ENCODE results near the gene CSNK2A1. TPM values are rescaled to one million over a fixed set of nuclear protein-coding genes. Genes with fewer than 3 reads are reported as not detected.

The CSNK2A1 gene
- total RNA-seq, 8 experiments from 2014 or later: 107 to 180 (median 148) TPM

- no peak overlapping the region for H3K27ac ChIP-seq
- no peak for ATAC-seq (replicated peaks in 6 of 8)
- 9 to 70% (median 41%) methylated on average over 1 to 2 of the region's 2 CpGs; no CpG with 5 or more reads in 2 of the 10 experiments for WGBS, 10 experiments
- peaks cover 0 to 3% of the 10 kb centered on the region in 2 donors for H3K4me1 ChIP-seq (replicated peaks in 1 of 2)
- in situ Hi-C loops (cut with MboI; ENCODE audit: low pct_unique_long_range_greater_than_20kb in 2 of 9, low sequenced_read_pairs in 9 of 9, unreplicated experiment in 9 of 9): loop anchor here in 8 of 9 experiments (10.0 to 25.0 kb wide), 3 partner anchors 74 to 177 kb away; no protein-coding TSS in a partner anchor
- no peak overlapping the region for H3K4me3 ChIP-seq
Measured at GRCh38 chr20:560680-561079, 17.1 kb upstream of the CSNK2A1 start.

GRCh38 chr20:558117-558516 is 14.5 kb upstream of the CSNK2A1 start:
- peaks cover 0 to 3% of the 10 kb centered on the region in 2 donors for H3K4me1 ChIP-seq (replicated peaks in 1 of 2)
- no peak overlapping the region for H3K27ac ChIP-seq
- 14 to 86% (median 77%) methylated on average over 1 to 3 of the region's 3 CpGs; no CpG with 5 or more reads in 4 of the 10 experiments for WGBS, 10 experiments
- in situ Hi-C loops (cut with MboI; ENCODE audit: low pct_unique_long_range_greater_than_20kb in 2 of 9, low sequenced_read_pairs in 9 of 9, unreplicated experiment in 9 of 9): loop anchor here in 7 of 9 experiments (10.0 to 25.0 kb wide), 3 partner anchors 177 to 187 kb away; no protein-coding TSS in a partner anchor
- ATAC-seq (replicated peaks in 6 of 8): no peak
- no peak overlapping the region for H3K4me3 ChIP-seq

DNA sequence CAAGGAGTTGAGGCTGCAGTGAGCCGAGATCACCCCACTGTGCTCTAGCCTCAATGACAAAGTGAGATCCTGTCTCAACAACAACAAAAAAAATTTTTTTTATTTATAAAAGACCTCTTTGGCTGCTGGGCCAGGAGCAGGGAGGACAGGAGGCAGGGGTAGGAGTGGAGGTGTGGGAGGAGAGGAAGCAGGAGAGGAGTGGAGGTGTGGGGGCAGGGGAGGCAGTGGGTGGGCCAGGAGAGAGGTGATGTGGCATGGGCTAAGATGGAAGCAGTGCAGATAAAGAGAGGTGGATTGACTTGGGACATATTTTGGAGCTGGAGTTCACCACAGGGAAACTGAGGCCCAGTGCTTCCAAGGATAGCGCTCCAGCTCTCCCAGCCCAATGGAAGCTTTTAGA is 13.4 kb upstream of the CSNK2A1 start:
- no peak overlapping the region for H3K27ac ChIP-seq
- H3K4me3 ChIP-seq: no peak overlapping the region
- no peak for ATAC-seq (replicated peaks in 6 of 8)
- H3K4me1 ChIP-seq (replicated peaks in 1 of 2): no peaks in the 10 kb centered on the region
- in situ Hi-C loops (cut with MboI; ENCODE audit: low pct_unique_long_range_greater_than_20kb in 2 of 9, low sequenced_read_pairs in 9 of 9, unreplicated experiment in 9 of 9): loop anchor here in 7 of 9 experiments (10.0 to 25.0 kb wide), 3 partner anchors 178 to 188 kb away; no protein-coding TSS in a partner anchor
- 100% methylated on average over 1 of the region's 2 CpGs; no CpG with 5 or more reads in 9 of the 10 experiments for WGBS, 10 experiments

GRCh38 chr20:555976-556385 is 12.4 kb upstream of the CSNK2A1 start:
- ATAC-seq (replicated peaks in 6 of 8): peak in 2 of 8 experiments; percentile 29 to 81
- in situ Hi-C loops (cut with MboI; ENCODE audit: low pct_unique_long_range_greater_than_20kb in 2 of 9, low sequenced_read_pairs in 9 of 9, unreplicated experiment in 9 of 9): loop anchor here in 7 of 9 experiments (10.0 to 25.0 kb wide), 3 partner anchors 179 to 189 kb away; no protein-coding TSS in a partner anchor
- no peaks in the 10 kb centered on the region for H3K4me1 ChIP-seq (replicated peaks in 1 of 2)
- H3K27ac ChIP-seq: no peak overlapping the region
- no peak overlapping the region for H3K4me3 ChIP-seq
- WGBS, 10 experiments: 0 to 82% (median 40%) methylated on average over 1 to 5 of the region's 6 CpGs; no CpG with 5 or more reads in 1 of the 10 experiments

GRCh38 chr20:550611-551010 is 7.0 kb upstream of the CSNK2A1 start:
- 49 to 97% (median 79%) methylated on average over 1 to 7 of the region's 7 CpGs for WGBS, 10 experiments
- H3K4me3 ChIP-seq: no peak overlapping the region
- ATAC-seq (replicated peaks in 6 of 8): no peak

GRCh38 chr20:549722-550496 is 6.3 kb upstream of the CSNK2A1 start:
- Histone ChIP-seq H3K4me1 (replicated peaks in 1 of 2) (no peaks in the 10 kb centered on the region), H3K27ac (no peak overlapping the region), H3K4me3 (no peak overlapping the region)
- ATAC-seq (replicated peaks in 6 of 8): no peak
- in situ Hi-C loops (cut with MboI; ENCODE audit: low pct_unique_long_range_greater_than_20kb in 2 of 9, low sequenced_read_pairs in 9 of 9, unreplicated experiment in 9 of 9): loop anchor here in 7 of 9 experiments (10.0 to 25.0 kb wide), 3 partner anchors 185 to 195 kb away; no protein-coding TSS in a partner anchor
- 46 to 93% (median 62%) methylated on average over 1 to 4 of the region's 4 CpGs for WGBS, 10 experiments

More at GRCh38 chr20:550611-551010, 7.0 kb upstream of the CSNK2A1 start:
- in situ Hi-C loops (cut with MboI; ENCODE audit: low pct_unique_long_range_greater_than_20kb in 2 of 9, low sequenced_read_pairs in 9 of 9, unreplicated experiment in 9 of 9): loop anchor here in 7 of 9 experiments (10.0 to 25.0 kb wide), 3 partner anchors 184 to 194 kb away; no protein-coding TSS in a partner anchor
- H3K27ac ChIP-seq: no peak overlapping the region
- H3K4me1 ChIP-seq (replicated peaks in 1 of 2): no peaks in the 10 kb centered on the region

DNA sequence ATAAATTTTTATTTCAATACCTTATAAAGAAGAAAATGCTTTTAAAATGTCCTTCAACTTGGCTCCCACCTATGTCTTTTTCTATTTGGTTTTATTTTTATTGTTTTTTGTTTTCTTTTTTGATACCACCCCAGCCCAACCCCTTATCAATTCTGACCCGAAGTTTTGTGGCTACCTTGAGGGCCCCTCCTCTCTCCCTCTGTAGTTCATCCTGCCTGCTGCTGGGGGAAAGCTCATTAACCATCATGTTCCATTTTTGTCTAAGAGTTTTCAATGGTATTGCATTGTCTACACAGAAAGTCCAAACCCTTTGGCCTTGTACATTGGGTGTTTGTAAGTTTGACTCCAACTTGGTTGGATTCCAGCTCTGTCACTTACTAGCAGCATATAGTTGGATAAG is 5.3 kb upstream of the CSNK2A1 start:
- H3K4me3 ChIP-seq: no peak overlapping the region
- in situ Hi-C loops (cut with MboI; ENCODE audit: low pct_unique_long_range_greater_than_20kb in 2 of 9, low sequenced_read_pairs in 9 of 9, unreplicated experiment in 9 of 9): no loop called here
- H3K27ac ChIP-seq: no peak overlapping the region
- ATAC-seq (replicated peaks in 6 of 8): no peak
- WGBS, 10 experiments: 0 to 83% (median 53%) methylated on average over 1 of the region's 1 CpG; no CpG with 5 or more reads in 3 of the 10 experiments
- peaks cover 0 to 5% of the 10 kb centered on the region in 2 donors for H3K4me1 ChIP-seq (replicated peaks in 1 of 2)

GRCh38 chr20:547394-547793 is 3.8 kb upstream of the CSNK2A1 start:
- no peak for ATAC-seq (replicated peaks in 6 of 8)
- Histone ChIP-seq H3K27ac (no peak overlapping the region), H3K4me1 (replicated peaks in 1 of 2) (peaks cover under 1 to 7% of the 10 kb centered on the region in 2 donors), H3K4me3 (no peak overlapping the region)
- in situ Hi-C loops (cut with MboI; ENCODE audit: low pct_unique_long_range_greater_than_20kb in 2 of 9, low sequenced_read_pairs in 9 of 9, unreplicated experiment in 9 of 9): no loop called here
- 25 to 100% (median 82%) methylated on average over 1 of the region's 1 CpG; no CpG with 5 or more reads in 2 of the 10 experiments for WGBS, 10 experiments

- no peak overlapping the region for H3K4me3 ChIP-seq
- 10 to 83% (median 82%) methylated on average over 1 to 2 of the region's 3 CpGs; no CpG with 5 or more reads in 6 of the 10 experiments for WGBS, 10 experiments
- in situ Hi-C loops (cut with MboI; ENCODE audit: low pct_unique_long_range_greater_than_20kb in 2 of 9, low sequenced_read_pairs in 9 of 9, unreplicated experiment in 9 of 9): no loop called here
- no peak overlapping the region for H3K27ac ChIP-seq
- peaks cover 7 to 14% of the 10 kb centered on the region in 2 donors for H3K4me1 ChIP-seq (replicated peaks in 1 of 2)
- ATAC-seq (replicated peaks in 6 of 8): no peak
Measured at GRCh38 chr20:546353-546752, 2.8 kb upstream of the CSNK2A1 start.

DNA sequence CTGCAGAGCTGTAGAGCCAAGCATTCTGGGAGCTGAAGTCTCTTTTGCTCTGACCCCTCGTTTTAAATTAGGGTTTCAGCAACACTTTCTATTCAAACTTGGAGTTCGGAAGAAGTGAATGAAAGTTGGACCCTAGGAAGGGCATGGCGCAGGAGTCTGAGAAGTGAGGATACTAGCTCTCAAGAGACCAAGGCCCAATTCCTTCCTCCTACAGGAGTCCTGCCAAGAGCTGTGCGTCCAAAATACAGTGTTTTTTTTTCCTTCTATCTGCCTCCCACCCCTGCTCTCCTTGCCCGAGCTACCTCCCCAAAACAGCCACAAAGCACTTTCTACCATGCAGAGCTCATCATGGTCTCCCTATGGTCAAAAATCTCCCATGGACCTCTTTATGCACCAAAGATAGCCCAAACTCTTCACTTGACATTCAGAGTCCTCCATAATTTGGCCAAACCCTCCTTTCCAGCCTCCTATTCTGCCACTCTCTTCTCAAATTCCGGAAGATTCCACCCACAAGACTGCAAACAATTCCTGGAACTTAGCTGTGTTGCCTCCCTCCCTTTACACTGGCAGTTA is 649 bp upstream of the CSNK2A1 start:
- Histone ChIP-seq H3K4me1 (replicated peaks in 1 of 2) (peaks cover 10 to 17% of the 10 kb centered on the region in 2 donors), H3K27ac (peak overlapping the region; percentile 99 to 100), H3K4me3 (peak overlapping the region in 4 of 5 donors; percentile 85 to 98 (median 94))
- in situ Hi-C loops (cut with MboI; ENCODE audit: low pct_unique_long_range_greater_than_20kb in 2 of 9, low sequenced_read_pairs in 9 of 9, unreplicated experiment in 9 of 9): no loop called here
- WGBS, 10 experiments: 10 to 90% (median 47%) methylated on average over 1 to 6 of the region's 6 CpGs; no CpG with 5 or more reads in 1 of the 10 experiments
- ATAC-seq (replicated peaks in 6 of 8): no peak

DNA sequence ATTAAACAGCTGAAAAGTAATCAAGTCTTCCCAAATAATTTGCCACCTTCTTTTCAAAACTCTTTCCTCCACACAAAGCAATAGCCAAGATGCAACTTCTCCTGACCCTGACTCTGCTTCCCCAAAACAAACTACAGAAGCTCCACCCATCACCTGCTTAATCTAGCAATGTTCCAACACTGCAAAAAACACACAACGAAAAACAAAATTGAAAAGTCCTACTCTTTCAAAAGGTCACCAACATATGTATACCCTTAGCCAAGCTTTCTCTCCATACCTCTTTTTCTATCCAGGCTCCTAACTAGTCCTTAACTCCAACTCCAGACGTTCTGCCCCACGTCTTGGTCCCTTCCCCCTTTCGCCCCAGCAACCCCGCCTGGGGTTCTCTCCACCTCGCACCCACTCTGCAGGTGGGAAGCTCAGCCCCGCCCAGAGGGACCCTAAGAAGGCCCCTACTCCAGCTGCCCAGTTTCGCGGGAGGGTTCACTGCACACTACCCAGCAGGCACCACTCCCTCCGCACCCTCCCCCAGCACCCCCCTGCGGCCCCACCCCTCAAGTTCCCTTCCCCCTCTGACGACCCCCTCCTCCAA is 717 bp downstream of the CSNK2A1 start:
- ATAC-seq (replicated peaks in 6 of 8): peak in 3 of 8 experiments; percentile 1 to 5 (median 1)
- in situ Hi-C loops (cut with MboI; ENCODE audit: low pct_unique_long_range_greater_than_20kb in 2 of 9, low sequenced_read_pairs in 9 of 9, unreplicated experiment in 9 of 9): no loop called here
- 0% methylated on average over 1 of the region's 12 CpGs; no CpG with 5 or more reads in 6 of the 10 experiments for WGBS, 10 experiments

GRCh38 chr20:540391-541201 is 3.0 kb downstream of the CSNK2A1 start:
- Histone ChIP-seq H3K4me1 (replicated peaks in 1 of 2) (peaks cover 16 to 17% of the 10 kb centered on the region in 2 donors), H3K4me3 (no peak overlapping the region), H3K27ac (no peak overlapping the region)
- 84 to 100% (median 97%) methylated on average over 1 to 3 of the region's 3 CpGs; no CpG with 5 or more reads in 3 of the 10 experiments for WGBS, 10 experiments
- in situ Hi-C loops (cut with MboI; ENCODE audit: low pct_unique_long_range_greater_than_20kb in 2 of 9, low sequenced_read_pairs in 9 of 9, unreplicated experiment in 9 of 9): no loop called here
- ATAC-seq (replicated peaks in 6 of 8): no peak

More for the DNA sequence above, 717 bp downstream of the CSNK2A1 start:
- peak overlapping the region; percentile 85 to 98 (median 94) for H3K4me3 ChIP-seq
- peak overlapping the region; percentile 99 to 100 for H3K27ac ChIP-seq
- peaks cover 10 to 17% of the 10 kb centered on the region in 2 donors for H3K4me1 ChIP-seq (replicated peaks in 1 of 2)
